ENCODE results near the gene SCRT2. TPM values are rescaled to one million over a fixed set of nuclear protein-coding genes. Genes with fewer than 3 reads are reported as not detected.
A peak's percentile ranks its signal among the peaks of the same experiment; 100 is the strongest.

Gene SCRT2
- total and polyA plus RNA-seq, 4 donors, result not detected

- TF ChIP-seq, protein P1, sequence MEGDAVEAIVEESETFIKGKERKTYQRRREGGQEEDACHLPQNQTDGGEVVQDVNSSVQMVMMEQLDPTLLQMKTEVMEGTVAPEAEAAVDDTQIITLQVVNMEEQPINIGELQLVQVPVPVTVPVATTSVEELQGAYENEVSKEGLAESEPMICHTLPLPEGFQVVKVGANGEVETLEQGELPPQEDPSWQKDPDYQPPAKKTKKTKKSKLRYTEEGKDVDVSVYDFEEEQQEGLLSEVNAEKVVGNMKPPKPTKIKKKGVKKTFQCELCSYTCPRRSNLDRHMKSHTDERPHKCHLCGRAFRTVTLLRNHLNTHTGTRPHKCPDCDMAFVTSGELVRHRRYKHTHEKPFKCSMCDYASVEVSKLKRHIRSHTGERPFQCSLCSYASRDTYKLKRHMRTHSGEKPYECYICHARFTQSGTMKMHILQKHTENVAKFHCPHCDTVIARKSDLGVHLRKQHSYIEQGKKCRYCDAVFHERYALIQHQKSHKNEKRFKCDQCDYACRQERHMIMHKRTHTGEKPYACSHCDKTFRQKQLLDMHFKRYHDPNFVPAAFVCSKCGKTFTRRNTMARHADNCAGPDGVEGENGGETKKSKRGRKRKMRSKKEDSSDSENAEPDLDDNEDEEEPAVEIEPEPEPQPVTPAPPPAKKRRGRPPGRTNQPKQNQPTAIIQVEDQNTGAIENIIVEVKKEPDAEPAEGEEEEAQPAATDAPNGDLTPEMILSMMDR (IDR thresholded peaks at IDR 0.05; ENCODE audit: control extremely low read depth, extremely low read depth), result no peak
- ATAC-seq (ENCODE audit: insufficient read depth, low FRiP score) (no peak), DNase-seq (peak; percentile 23 to 63 (median 43))
- no peaks in the 10 kb centered on the region for H3K9me3 ChIP-seq (ENCODE audit: control insufficient read depth in 4 of 4, insufficient read depth in 3 of 4, low read length in 3 of 4)
- H3K27ac ChIP-seq (ENCODE audit: low read depth in 1 of 2, low read length in 1 of 2), result peak overlapping the region; percentile 5 to 21
- 6 to 13% methylated on average over 8 of the region's 8 CpGs for WGBS, 2 donors
- H3K4me1 ChIP-seq (ENCODE audit: control insufficient read depth in 5 of 5, insufficient read depth in 5 of 5, low read length in 5 of 5), result peaks cover 0 to 10% (median 0%) of the 10 kb centered on the region in 5 donors
- no peak overlapping the region for H3K9ac ChIP-seq (ENCODE audit: insufficient read depth in 1 of 2, low read length in 2 of 2)
- H3K27me3 ChIP-seq (ENCODE audit: control insufficient read depth in 3 of 3, insufficient read depth in 3 of 3, low read length in 2 of 3), result peaks cover 0 to 56% (median 33%) of the 10 kb centered on the region in 3 donors
- no peaks in the 10 kb centered on the region for H3K36me3 ChIP-seq (ENCODE audit: control insufficient read depth in 4 of 4, insufficient read depth in 4 of 4, low read length in 4 of 4)
- H3K4me3 ChIP-seq, result no peak overlapping the region
Observed at GRCh38 chr20:611843-612185, 63.8 kb downstream of the SCRT2 start.

Other genes starting within 250 kb of the SCRT2 start
- 10 to 100 TPM; 33.8 to 42.4 TPM for gene TBC1D20, start 213.3 kb downstream of the SCRT2 start, total RNA-seq
- 10 to 100 TPM; 15.7 to 20.6 TPM for gene TBC1D20, start 213.3 kb downstream of the SCRT2 start, polyA plus RNA-seq
- gene CSNK2A1, start 132.0 kb downstream of the SCRT2 start, total RNA-seq, result 100 to 1,000 TPM in 1 of 2 donors, 10 to 100 TPM in 1; 83.5 to 186 TPM
- 10 to 100 TPM; 20.5 to 37.9 TPM for gene CSNK2A1, start 132.0 kb downstream of the SCRT2 start, polyA plus RNA-seq
- under 1 TPM in 1 of 2 donors, not detected in 1; 0.82 TPM for gene TCF15, start 65.5 kb downstream of the SCRT2 start, total RNA-seq
- gene TCF15, start 65.5 kb downstream of the SCRT2 start, polyA plus RNA-seq, result under 1 TPM; 0.28 to 0.40 TPM
- gene SRXN1, start 22.6 kb downstream of the SCRT2 start, total RNA-seq, result 10 to 100 TPM in 1 of 2 donors, 1 to 10 TPM in 1; 6.1 to 32.7 TPM
- gene SRXN1, start 22.6 kb downstream of the SCRT2 start, polyA plus RNA-seq, result 10 to 100 TPM; 17.9 to 47.4 TPM
- gene SLC52A3, start 92.7 kb upstream of the SCRT2 start, total RNA-seq, result 1 to 10 TPM; 2.2 to 2.7 TPM
- gene SLC52A3, start 92.7 kb upstream of the SCRT2 start, polyA plus RNA-seq, result 1 to 10 TPM; 1.4 to 1.5 TPM
- 10 to 100 TPM in 1 of 2 donors, 1 to 10 TPM in 1; 8.6 to 17.9 TPM for gene FAM110A, start 157.9 kb upstream of the SCRT2 start, total RNA-seq
- 10 to 100 TPM; 11.9 to 13.4 TPM for gene FAM110A, start 157.9 kb upstream of the SCRT2 start, polyA plus RNA-seq
- under 1 TPM in 1 of 2 donors, not detected in 1; 0.67 TPM for gene ANGPT4, start 240.5 kb upstream of the SCRT2 start, total RNA-seq
- under 1 TPM; 0.02 to 0.65 TPM for gene ANGPT4, start 240.5 kb upstream of the SCRT2 start, polyA plus RNA-seq

Data from lung (tissue), 12 donors.